Keratinocyte (primary cell): ENCODE results near the gene SLC25A24.

Experiments used
- CTCF ChIP-seq, 3 experiments: IDR thresholded peaks in 1 of 3; conservative IDR thresholded peaks in 1 of 3; optimal IDR thresholded peaks in 1 of 3; 2 replicates in 2 of 3; 3 replicates in 1 of 3; pipeline versions ENCODE3 to v1.5.1; 2011; ENCODE audit warnings: low read length in 3 of 3, mild to moderate bottlenecking in 3 of 3, moderate library complexity in 2 of 3, control low read depth in 1 of 3, inconsistent platforms in 1 of 3; ENCODE audit not compliant: insufficient read depth in 2 of 3; ENCODE audit errors: extremely low read depth in 1 of 3
- EZH2 ChIP-seq: IDR thresholded peaks from one replicate; pipeline ENCODE4 v1.6.1; 2012; ENCODE audit warnings: inconsistent platforms, mild to moderate bottlenecking, low read length, moderate library complexity

- no peak for TF ChIP-seq CTCF (optimal IDR thresholded peaks at IDR 0.05 in 1 of 3, IDR thresholded peaks at IDR 0.05 in 1 of 3, conservative IDR thresholded peaks at IDR 0.05 in 1 of 3; ENCODE audit: extremely low read depth in 1 of 3, insufficient read depth in 2 of 3, low read length in 3 of 3)
- TF ChIP-seq EZH2: no peak
Observed at GRCh38 chr1:108124023-108124422, 76.1 kb downstream of the SLC25A24 start.
